Left cardiac atrium (tissue), 4 donors: Measurements from ENCODE around the gene KANSL1L. TPM values are rescaled to one million over a fixed set of nuclear protein-coding genes. Genes with fewer than 3 reads are reported as not detected.
A peak's percentile ranks its signal among the peaks of the same experiment; 100 is the strongest.

ENCODE experiments used
- ATAC-seq, 2 donors: fragments of 200-7000 bp; cut with Tn5 transposase; one replicate each; pipeline ENCODE4 v1.9.1; 2020; ENCODE audit warnings: mild to moderate bottlenecking in 2 of 2, moderate library complexity in 2 of 2
- DNase-seq: peaks from one replicate; pipeline ENCODE4 v3.0.0-alpha.2; 2020
- intact Hi-C, 2 donors: fragments of 100-400 bp; cut with DNase I; formaldehyde crosslinking; loops; one replicate each; pipeline versions ENCODE4 v1.14.1 to v1.15.1; 2022 to 2023
- total RNA-seq, 2 donors: library from RNA; stranded (reverse); fragmentation: NEBNext Ultra II Directional; extraction: Animal tissue kit (Norgen Biotek cat#: 25700); gene quantifications; one replicate each; pipeline ENCODE4 v1.2.1, GENCODE V29; 2021
- donor health status: DM: no; HTN: yes; CAD: no.
- donor health status: DM: no; HTN: yes; CAD: no; lungs with severe emphysema.
- donor health status: DM: yes; HTN: yes; CAD: no.
- donor health status: Dilated cardiomyopathy.

KANSL1L gene
- total RNA-seq, 2 donors from 2014 or later: 15.5 to 17.1 TPM

- ATAC-seq: no peak
- no peak for DNase-seq
- intact Hi-C loops: no loop called here
These were observed 162.1 kb downstream of the KANSL1L start for GRCh38 chr2:210009126-210009525.

GRCh38 chr2:210007895-210008294, 163.3 kb downstream of the KANSL1L start:
- DNase-seq (no peak), ATAC-seq (peak; percentile 8 to 50)
- intact Hi-C loops: no loop called here

GRCh38 chr2:210004881-210005280, 166.3 kb downstream of the KANSL1L start:
- DNase-seq: no peak
- ATAC-seq: no peak
- intact Hi-C loops: loop anchor here in 1 of 2 donors (5.0 kb wide), 1 partner anchor 167 kb away; the partner anchor contains the start of gene KANSL1L

- intact Hi-C loops: loop anchor here in 1 of 2 donors (5.0 kb wide), 1 partner anchor 169 kb away; the partner anchor contains the start of gene KANSL1L
- no peak for DNase-seq
- no peak for ATAC-seq
These were observed 167.8 kb downstream of the KANSL1L start for GRCh38 chr2:210003359-210003758.

- peak; percentile 100 for ATAC-seq
- intact Hi-C loops: loop anchor here in 1 of 2 donors (5.0 kb wide), 1 partner anchor 170 kb away; the partner anchor contains the start of gene KANSL1L
- peak; percentile 98 for DNase-seq
These were observed 168.8 kb downstream of the KANSL1L start, which contains the start of gene RPE for GRCh38 chr2:210002158-210003157. Gene RPE, plus strand, starts transcription at chr2:210002638. Its CDS starts 24 bp downstream, at chr2:210002662.

- intact Hi-C loops: loop anchor here in 1 of 2 donors (5.0 kb wide), 1 partner anchor 172 kb away; the partner anchor contains the start of gene KANSL1L
- ATAC-seq: no peak
- DNase-seq: peak; percentile 23
These were observed 170.5 kb downstream of the KANSL1L start for GRCh38 chr2:210000464-210001324.

- no peak for ATAC-seq
- intact Hi-C loops: no loop called here
- DNase-seq: no peak
These were observed 172.6 kb downstream of the KANSL1L start for GRCh38 chr2:209998596-209998995.

GRCh38 chr2:209993968-209994367, 177.2 kb downstream of the KANSL1L start:
- intact Hi-C loops: no loop called here
- DNase-seq: no peak
- no peak for ATAC-seq

- DNase-seq (no peak), ATAC-seq (no peak)
- intact Hi-C loops: no loop called here
These were observed 180.4 kb downstream of the KANSL1L start for GRCh38 chr2:209990838-209991237.

- intact Hi-C loops: no loop called here
- DNase-seq (no peak), ATAC-seq (no peak)
These were observed 183.2 kb downstream of the KANSL1L start for GRCh38 chr2:209988010-209988409.

GRCh38 chr2:209986415-209986814, 184.8 kb downstream of the KANSL1L start:
- no peak for DNase-seq
- ATAC-seq: no peak
- intact Hi-C loops: no loop called here

- DNase-seq (no peak), ATAC-seq (peak in 1 of 2 donors; percentile 45)
- intact Hi-C loops: no loop called here
These were observed 185.3 kb downstream of the KANSL1L start for GRCh38 chr2:209985874-209986273.

GRCh38 chr2:209984291-209984690, 186.9 kb downstream of the KANSL1L start:
- intact Hi-C loops: no loop called here
- ATAC-seq: no peak

GRCh38 chr2:209977386-209978239, 193.6 kb downstream of the KANSL1L start:
- DNase-seq: no peak
- ATAC-seq: peak in 1 of 2 donors; percentile 27
- intact Hi-C loops: loop anchor here (1.0 to 5.0 kb wide), 2 partner anchors 218 to 220 kb away; no protein-coding TSS in a partner anchor

More at GRCh38 chr2:209984291-209984690, 186.9 kb downstream of the KANSL1L start:
- DNase-seq: no peak

GRCh38 chr2:209976698-209977385, 194.4 kb downstream of the KANSL1L start:
- intact Hi-C loops: loop anchor here in 1 of 2 donors (5.0 kb wide), 1 partner anchor 220 kb away; no protein-coding TSS in a partner anchor
- ATAC-seq: no peak
- no peak for DNase-seq

GRCh38 chr2:209974576-209974975, 196.6 kb downstream of the KANSL1L start:
- DNase-seq: no peak
- intact Hi-C loops: no loop called here
- no peak for ATAC-seq

- ATAC-seq: no peak
- DNase-seq: no peak
- intact Hi-C loops: no loop called here
These were observed 197.9 kb downstream of the KANSL1L start for GRCh38 chr2:209973328-209973727.
